ENCODE results near the gene CLDN15.

CLDN15 gene

GRCh38 chr7:101244375-101245146, 7.0 kb upstream of the CLDN15 start, which contains the start of gene FIS1:
Gene FIS1 (minus strand): TSS chr7:101245081. CDS start chr7:101245004, 77 bp downstream.
- peak; percentile 91 to 96 (median 94) for DNase-seq

- peak; percentile 19 to 60 (median 48) for DNase-seq
These were observed 6.2 kb upstream of the CLDN15 start for GRCh38 chr7:101243646-101244374.

- no peak for DNase-seq
These were observed 4.1 kb upstream of the CLDN15 start for GRCh38 chr7:101241443-101242349.

GRCh38 chr7:101241015-101241363, 3.4 kb upstream of the CLDN15 start:
- DNase-seq, result peak; percentile 68 to 84 (median 76)

GRCh38 chr7:101240226-101241014, 2.8 kb upstream of the CLDN15 start:
- no peak for DNase-seq

- no peak for DNase-seq
These were observed 2.3 kb upstream of the CLDN15 start for GRCh38 chr7:101239951-101240220.

- peak in 2 of 4 experiments; percentile 12 to 13 for DNase-seq
These were observed 1.8 kb upstream of the CLDN15 start for GRCh38 chr7:101239191-101239950.

- DNase-seq, result no peak
These were observed 902 bp upstream of the CLDN15 start for GRCh38 chr7:101238226-101239182.

GRCh38 chr7:101236292-101236835, 1.2 kb downstream of the CLDN15 start:
- DNase-seq, result no peak

GRCh38 chr7:101235522-101235921, 2.1 kb downstream of the CLDN15 start:
- DNase-seq, result no peak

- peak in 3 of 4 experiments; percentile 47 to 64 (median 50) for DNase-seq
These were observed 2.6 kb downstream of the CLDN15 start for GRCh38 chr7:101235050-101235449.

GRCh38 chr7:101234636-101235035, 3.0 kb downstream of the CLDN15 start:
- no peak for DNase-seq

- DNase-seq, result no peak
These were observed 3.6 kb downstream of the CLDN15 start for GRCh38 chr7:101233907-101234547.

GRCh38 chr7:101232141-101232850, 5.3 kb downstream of the CLDN15 start:
- no peak for DNase-seq

- no peak for DNase-seq
These were observed 6.0 kb downstream of the CLDN15 start for GRCh38 chr7:101231644-101232043.

GRCh38 chr7:101226721-101227120, 10.9 kb downstream of the CLDN15 start:
- DNase-seq, result no peak

- DNase-seq, result no peak
These were observed 12.0 kb downstream of the CLDN15 start for GRCh38 chr7:101225650-101226049.

- DNase-seq, result no peak
These were observed 14.1 kb downstream of the CLDN15 start for GRCh38 chr7:101223528-101223927.
